ENCODE measurements around the gene MPV17L2. TPM values are rescaled to one million over a fixed set of nuclear protein-coding genes. Genes with fewer than 3 reads are reported as not detected.

Gene MPV17L2
- total RNA-seq, 1 donor from 2014 or later: 2.3 TPM

- no peak for DNase-seq
Observed at GRCh38 chr19:18245297-18245696, 52.3 kb downstream of the MPV17L2 start.

Small RNA genes lying within 50 kb of the gene (small RNA-seq; reads per million reads assigned to genes)
- gene IFI30 (ENCODE audit: low replicate concordance): not detected

Other genes starting within 250 kb of the MPV17L2 start
- 2.2 TPM for gene KCNN1, start 226.1 kb upstream of the MPV17L2 start, total RNA-seq
- gene ARRDC2, start 185.0 kb upstream of the MPV17L2 start, total RNA-seq: 10.7 TPM
- 0.10 TPM for gene IL12RB1, start 106.3 kb upstream of the MPV17L2 start, total RNA-seq
- 4.3 TPM for gene MAST3, start 95.4 kb upstream of the MPV17L2 start, total RNA-seq
- gene PIK3R2, start 40.1 kb upstream of the MPV17L2 start, total RNA-seq: 7.7 TPM
- 9.0 TPM for gene IFI30, start 19.4 kb upstream of the MPV17L2 start, total RNA-seq
- 3.0 TPM for gene RAB3A, start 10.8 kb downstream of the MPV17L2 start, total RNA-seq
- gene PDE4C, start 33.2 kb downstream of the MPV17L2 start, total RNA-seq: 0.49 TPM
- gene IQCN, start 81.2 kb downstream of the MPV17L2 start, total RNA-seq: 0.99 TPM
- 129 TPM for gene JUND, start 88.4 kb downstream of the MPV17L2 start, total RNA-seq
- gene LSM4, start 129.9 kb downstream of the MPV17L2 start, total RNA-seq: 69.0 TPM
- gene PGPEP1, start 147.4 kb downstream of the MPV17L2 start, total RNA-seq: 9.6 TPM
- 5.8 TPM for gene GDF15, start 192.9 kb downstream of the MPV17L2 start, total RNA-seq
- gene LRRC25, start 204.4 kb downstream of the MPV17L2 start, total RNA-seq: 3.7 TPM
- gene SSBP4, start 226.2 kb downstream of the MPV17L2 start, total RNA-seq: 24.8 TPM
- gene ISYNA1, start 244.9 kb downstream of the MPV17L2 start, total RNA-seq: 24.6 TPM